Memory B cell (primary cell): Measurements from ENCODE around the gene ATP10A.

Source experiments
- ATAC-seq: fragments of 150-1000 bp; cut with Tn5 transposase; 2 replicates; pipeline ENCODE4 v1.10.0; 2021; ENCODE audit warnings: low read depth, mild to moderate bottlenecking, moderate library complexity
- DNase-seq, 2 donors: peaks; one replicate each; pipeline ENCODE4 v3.0.0; 2022; ENCODE audit warnings: low spot score in 2 of 2
- H3K27ac Mint-ChIP-seq: one replicate; pipeline ENCODE4 v1.8.0; 2022; ENCODE audit warnings: mild to moderate bottlenecking, moderate library complexity, mixed read lengths
- H3K27me3 Mint-ChIP-seq: one replicate; pipeline ENCODE4 v1.8.0; 2022; ENCODE audit warnings: mixed read lengths
- H3K36me3 Mint-ChIP-seq: one replicate; pipeline ENCODE4 v1.8.0; 2022; ENCODE audit warnings: mild to moderate bottlenecking, mixed read lengths
- H3K4me1 Mint-ChIP-seq: one replicate; pipeline ENCODE4 v1.8.0; 2022; ENCODE audit warnings: mixed read lengths
- H3K4me3 Mint-ChIP-seq: one replicate; pipeline ENCODE4 v1.8.0; 2022; ENCODE audit warnings: mild to moderate bottlenecking, moderate library complexity, mixed read lengths
- H3K9me3 Mint-ChIP-seq: one replicate; pipeline ENCODE4 v1.8.0; 2022; ENCODE audit warnings: mixed read lengths

ATP10A gene

GRCh38 chr15:25807063-25807462, 56.1 kb downstream of the ATP10A start:
- peaks cover 12% of the 10 kb centered on the region for H3K4me1 Mint-ChIP-seq

GRCh38 chr15:25805031-25805430, 58.1 kb downstream of the ATP10A start:
- H3K4me3 Mint-ChIP-seq: no peak overlapping the region
- no peaks in the 10 kb centered on the region for H3K36me3 Mint-ChIP-seq
- H3K4me1 Mint-ChIP-seq: peaks cover 5% of the 10 kb centered on the region
- DNase-seq: no peak
- H3K9me3 Mint-ChIP-seq: no peaks in the 10 kb centered on the region
- peaks cover 11% of the 10 kb centered on the region for H3K27me3 Mint-ChIP-seq
- no peak overlapping the region for H3K27ac Mint-ChIP-seq
- ATAC-seq: no peak

More at GRCh38 chr15:25807063-25807462, 56.1 kb downstream of the ATP10A start:
- Mint-ChIP-seq H3K27ac (no peak overlapping the region), H3K4me3 (no peak overlapping the region), H3K9me3 (no peaks in the 10 kb centered on the region), H3K27me3 (peaks cover 12% of the 10 kb centered on the region), H3K36me3 (no peaks in the 10 kb centered on the region)
- ATAC-seq (no peak), DNase-seq (no peak)

- H3K9me3 Mint-ChIP-seq: no peaks in the 10 kb centered on the region
- H3K36me3 Mint-ChIP-seq: no peaks in the 10 kb centered on the region
- no peak for ATAC-seq
- H3K4me1 Mint-ChIP-seq: peaks cover 5% of the 10 kb centered on the region
- H3K4me3 Mint-ChIP-seq: no peak overlapping the region
- peaks cover 11% of the 10 kb centered on the region for H3K27me3 Mint-ChIP-seq
- no peak overlapping the region for H3K27ac Mint-ChIP-seq
- no peak for DNase-seq
Measured at GRCh38 chr15:25804451-25804850, 58.7 kb downstream of the ATP10A start.

- H3K27ac Mint-ChIP-seq: no peak overlapping the region
- peaks cover 8% of the 10 kb centered on the region for H3K4me1 Mint-ChIP-seq
- ATAC-seq (no peak), DNase-seq (no peak)
- H3K27me3 Mint-ChIP-seq: peaks cover 11% of the 10 kb centered on the region
- no peaks in the 10 kb centered on the region for H3K36me3 Mint-ChIP-seq
- no peaks in the 10 kb centered on the region for H3K9me3 Mint-ChIP-seq
- no peak overlapping the region for H3K4me3 Mint-ChIP-seq
Measured at GRCh38 chr15:25803541-25803940, 59.6 kb downstream of the ATP10A start.

GRCh38 chr15:25803036-25803435, 60.1 kb downstream of the ATP10A start:
- no peaks in the 10 kb centered on the region for H3K9me3 Mint-ChIP-seq
- H3K27me3 Mint-ChIP-seq: peaks cover 10% of the 10 kb centered on the region
- peaks cover 8% of the 10 kb centered on the region for H3K4me1 Mint-ChIP-seq

GRCh38 chr15:25802285-25802830, 60.8 kb downstream of the ATP10A start:
- DNase-seq (no peak), ATAC-seq (no peak)
- Mint-ChIP-seq H3K4me1 (peaks cover 8% of the 10 kb centered on the region), H3K36me3 (no peaks in the 10 kb centered on the region), H3K27me3 (peaks cover 9% of the 10 kb centered on the region), H3K4me3 (no peak overlapping the region), H3K27ac (no peak overlapping the region), H3K9me3 (no peaks in the 10 kb centered on the region)

More at GRCh38 chr15:25803036-25803435, 60.1 kb downstream of the ATP10A start:
- Mint-ChIP-seq H3K27ac (no peak overlapping the region), H3K4me3 (no peak overlapping the region), H3K36me3 (no peaks in the 10 kb centered on the region)
- DNase-seq: no peak
- ATAC-seq: peak; percentile 64

GRCh38 chr15:25801586-25802284, 61.4 kb downstream of the ATP10A start:
- Mint-ChIP-seq H3K9me3 (no peaks in the 10 kb centered on the region), H3K27me3 (peaks cover 9% of the 10 kb centered on the region), H3K4me1 (peaks cover 8% of the 10 kb centered on the region), H3K36me3 (no peaks in the 10 kb centered on the region), H3K27ac (no peak overlapping the region), H3K4me3 (no peak overlapping the region)
- DNase-seq (no peak), ATAC-seq (no peak)

- Mint-ChIP-seq H3K27me3 (peaks cover 9% of the 10 kb centered on the region), H3K9me3 (no peaks in the 10 kb centered on the region), H3K36me3 (no peaks in the 10 kb centered on the region), H3K4me1 (peaks cover 8% of the 10 kb centered on the region), H3K4me3 (no peak overlapping the region), H3K27ac (no peak overlapping the region)
- DNase-seq (no peak), ATAC-seq (no peak)
Measured at GRCh38 chr15:25800761-25801515, 62.2 kb downstream of the ATP10A start.

GRCh38 chr15:25799906-25800700, 63.0 kb downstream of the ATP10A start:
- Mint-ChIP-seq H3K27me3 (peaks cover 9% of the 10 kb centered on the region), H3K4me1 (peaks cover 11% of the 10 kb centered on the region), H3K36me3 (no peaks in the 10 kb centered on the region), H3K4me3 (no peak overlapping the region), H3K9me3 (no peaks in the 10 kb centered on the region), H3K27ac (no peak overlapping the region)
- DNase-seq (no peak), ATAC-seq (no peak)

- H3K36me3 Mint-ChIP-seq: no peaks in the 10 kb centered on the region
- ATAC-seq: no peak
- no peak overlapping the region for H3K27ac Mint-ChIP-seq
- H3K4me1 Mint-ChIP-seq: peaks cover 14% of the 10 kb centered on the region
- no peak for DNase-seq
- H3K27me3 Mint-ChIP-seq: peaks cover 9% of the 10 kb centered on the region
- H3K4me3 Mint-ChIP-seq: no peak overlapping the region
- H3K9me3 Mint-ChIP-seq: no peaks in the 10 kb centered on the region
Measured at GRCh38 chr15:25797936-25798901, 64.9 kb downstream of the ATP10A start.

- DNase-seq (no peak), ATAC-seq (no peak)
- Mint-ChIP-seq H3K9me3 (no peaks in the 10 kb centered on the region), H3K36me3 (no peaks in the 10 kb centered on the region), H3K4me3 (no peak overlapping the region), H3K4me1 (peaks cover 14% of the 10 kb centered on the region), H3K27ac (no peak overlapping the region), H3K27me3 (peaks cover 9% of the 10 kb centered on the region)
Measured at GRCh38 chr15:25797511-25797935, 65.6 kb downstream of the ATP10A start.

GRCh38 chr15:25797035-25797434, 66.1 kb downstream of the ATP10A start:
- Mint-ChIP-seq H3K9me3 (no peaks in the 10 kb centered on the region), H3K4me1 (peaks cover 14% of the 10 kb centered on the region), H3K36me3 (no peaks in the 10 kb centered on the region), H3K27me3 (peaks cover 9% of the 10 kb centered on the region), H3K27ac (no peak overlapping the region), H3K4me3 (no peak overlapping the region)
- no peak for DNase-seq
- ATAC-seq: no peak

- ATAC-seq (no peak), DNase-seq (no peak)
- H3K4me3 Mint-ChIP-seq: no peak overlapping the region
- H3K4me1 Mint-ChIP-seq: peaks cover 14% of the 10 kb centered on the region
- no peak overlapping the region for H3K27ac Mint-ChIP-seq
- no peaks in the 10 kb centered on the region for H3K9me3 Mint-ChIP-seq
- peaks cover 9% of the 10 kb centered on the region for H3K27me3 Mint-ChIP-seq
- no peaks in the 10 kb centered on the region for H3K36me3 Mint-ChIP-seq
Measured at GRCh38 chr15:25796395-25796794, 66.7 kb downstream of the ATP10A start.
